GM23338 (cell line): ENCODE measurements around the gene CBLIF. TPM values are rescaled to one million over a fixed set of nuclear protein-coding genes. Genes with fewer than 3 reads are reported as not detected.
A peak's percentile ranks its signal among the peaks of the same experiment; 100 is the strongest.

Experiments used
- ATAC-seq: fragments of 200-7000 bp; cut with Tn5 transposase; 3 replicates; pipeline ENCODE4 v1.9.1; 2020
- DNase-seq: peaks from one replicate; pipeline ENCODE4 v3.0.0-alpha.2; 2015; ENCODE audit warnings: low spot score
- H2AFZ ChIP-seq: fragments of 200-600 bp; sonication (generic); 2 replicates; pipeline ENCODE4 v1.8.0; 2016; ENCODE audit warnings: antibody characterized with exemption, mild to moderate bottlenecking, moderate library complexity
- H3F3A ChIP-seq: fragments of 200-600 bp; sonication (generic); replicated peaks from 2 replicates; pipeline ENCODE4 v1.8.0; 2017; ENCODE audit warnings: antibody characterized with exemption, mixed run types, low read depth
- H3K27ac ChIP-seq: fragments of 200-600 bp; sonication (generic); 2 replicates; pipeline ENCODE4 v1.6.1; 2016; ENCODE audit warnings: low read depth
- H3K27me3 ChIP-seq: fragments of 200-600 bp; sonication (generic); 2 replicates; pipeline ENCODE4 v1.8.0; 2016; ENCODE audit warnings: mild to moderate bottlenecking, mixed run types, moderate library complexity; ENCODE audit not compliant: insufficient read depth
- H3K36me3 ChIP-seq: fragments of 200-600 bp; sonication (generic); 2 replicates; pipeline ENCODE4 v1.8.0; 2016; ENCODE audit warnings: mild to moderate bottlenecking; ENCODE audit not compliant: insufficient read depth
- H3K4me1 ChIP-seq: fragments of 200-600 bp; sonication (generic); 2 replicates; pipeline ENCODE4 v1.8.0; 2016; ENCODE audit warnings: mild to moderate bottlenecking, moderate library complexity; ENCODE audit not compliant: insufficient read depth
- H3K4me2 ChIP-seq: fragments of 200-600 bp; sonication (generic); 2 replicates; pipeline ENCODE4 v1.7.1; 2017; ENCODE audit warnings: mixed run types
- H3K4me3 ChIP-seq: fragments of 200-600 bp; sonication (generic); 2 replicates; pipeline ENCODE4 v1.6.1; 2016; ENCODE audit warnings: mixed run types
- H3K79me2 ChIP-seq: fragments of 200-600 bp; sonication (generic); replicated peaks from 2 replicates; pipeline ENCODE4 v1.8.0; 2017; ENCODE audit warnings: mild to moderate bottlenecking; ENCODE audit not compliant: insufficient read depth
- H3K9me2 ChIP-seq: fragments of 200-600 bp; sonication (generic); 2 replicates; pipeline ENCODE4 v1.8.0; 2017; ENCODE audit not compliant: insufficient read depth
- H4K20me1 ChIP-seq: fragments of 200-600 bp; sonication (generic); replicated peaks from 2 replicates; pipeline ENCODE4 v1.8.0; 2017; ENCODE audit warnings: mild to moderate bottlenecking; ENCODE audit not compliant: insufficient read depth
- H3K27ac Mint-ChIP-seq: 2 replicates; pipeline ENCODE4 v1.8.0; 2020; ENCODE audit warnings: inconsistent platforms, mild to moderate bottlenecking, moderate library complexity, mixed read lengths
- H3K27me3 Mint-ChIP-seq: 3 replicates; pipeline ENCODE4 v1.8.0; 2022; ENCODE audit warnings: low read depth, mild to moderate bottlenecking, moderate library complexity, mixed read lengths, inconsistent platforms; ENCODE audit not compliant: insufficient read depth, poor library complexity
- H3K36me3 Mint-ChIP-seq: 3 replicates; pipeline ENCODE4 v1.8.0; 2021; ENCODE audit warnings: low read depth, mild to moderate bottlenecking, inconsistent platforms, moderate library complexity, mixed read lengths
- H3K4me1 Mint-ChIP-seq: 3 replicates; pipeline ENCODE4 v1.8.0; 2020; ENCODE audit warnings: mild to moderate bottlenecking, inconsistent platforms, mixed read lengths
- H3K4me3 Mint-ChIP-seq: 3 replicates; pipeline ENCODE4 v1.8.0; 2021; ENCODE audit warnings: moderate library complexity, mild to moderate bottlenecking, inconsistent platforms, mixed read lengths
- H3K9me3 Mint-ChIP-seq: 3 replicates; pipeline ENCODE4 v1.8.0; 2020; ENCODE audit warnings: moderate library complexity, mild to moderate bottlenecking, inconsistent platforms, mixed read lengths
- CREB1 ChIP-seq: fragments of 250-450 bp; sonication (Bioruptor Pico); IDR thresholded peaks from 2 replicates; pipeline ENCODE4 v1.5.0; 2020; ENCODE audit warnings: low read depth, mild to moderate bottlenecking, moderate library complexity
- EZH2phosphoT487 ChIP-seq: fragments of 200-600 bp; sonication (generic); IDR thresholded peaks from one replicate; pipeline ENCODE4 v1.8.1; 2018; ENCODE audit warnings: antibody characterized with exemption; ENCODE audit not compliant: unreplicated experiment
- JUNB ChIP-seq: IDR thresholded peaks from one replicate; pipeline ENCODE4 v1.6.1; 2016; ENCODE audit warnings: antibody characterized with exemption; ENCODE audit not compliant: unreplicated experiment
- NANOG ChIP-seq: IDR thresholded peaks from 2 replicates; pipeline ENCODE4 v1.6.1; 2016; ENCODE audit warnings: antibody characterized with exemption, borderline replicate concordance
- REST ChIP-seq: IDR thresholded peaks from one replicate; pipeline ENCODE4 v1.6.1; 2018; ENCODE audit warnings: antibody characterized with exemption; ENCODE audit not compliant: unreplicated experiment
- STAT1 ChIP-seq: IDR thresholded peaks from one replicate; pipeline ENCODE4 v1.6.1; 2016; ENCODE audit warnings: antibody characterized with exemption; ENCODE audit not compliant: unreplicated experiment
- ZNF114 ChIP-seq: fragments of 250-450 bp; sonication (Bioruptor Pico); IDR thresholded peaks from 2 replicates; pipeline ENCODE4 v1.5.0; 2020; ENCODE audit warnings: mild to moderate bottlenecking, moderate library complexity
- ZNF331 ChIP-seq: fragments of 250-450 bp; sonication (Bioruptor Pico); IDR thresholded peaks from 2 replicates; pipeline ENCODE4 v1.5.0; 2020; ENCODE audit warnings: low read depth, mild to moderate bottlenecking, moderate library complexity
- ZNF462 ChIP-seq: fragments of 250-450 bp; sonication (Bioruptor Pico); IDR thresholded peaks from 2 replicates; pipeline ENCODE4 v1.5.0; 2020; ENCODE audit warnings: mild to moderate bottlenecking, moderate library complexity
- polyA plus RNA-seq: library from polyadenylated mRNA; unstranded; fragments of >200 nt; fragmentation: Nextera tagmentation; extraction: Ambion mirVana; gene quantifications from 2 replicates; pipeline ENCODE4 v1.2.1, GENCODE V29; 2016
- total RNA-seq: library from RNA; depleted of rRNA; stranded (reverse); fragments of >200 nt; shearing (Covaris generic); gene quantifications from 2 replicates; pipeline ENCODE4 v1.2.3, GENCODE V29; 2014

Gene CBLIF
- total and polyA plus RNA-seq, 2 experiments from 2014 or later, result not detected

GRCh38 chr11:59812220-59812619 is 33.1 kb downstream of the CBLIF start:
- H3K36me3 Mint-ChIP-seq, result peaks cover 32% of the 10 kb centered on the region
- H3K27ac ChIP-seq, result no peak overlapping the region
- H3K4me3 Mint-ChIP-seq, result no peak overlapping the region
- H3K27me3 ChIP-seq, result no peaks in the 10 kb centered on the region
- H2AFZ ChIP-seq, result no peak overlapping the region
- H3K36me3 ChIP-seq, result peaks cover 16% of the 10 kb centered on the region; the same call in 1 of the 2 replicates
- H3K79me2 ChIP-seq, result peaks cover 16% of the 10 kb centered on the region
- peaks cover 48% of the 10 kb centered on the region for H3K4me1 ChIP-seq
- H3K9me2 ChIP-seq, result no peaks in the 10 kb centered on the region
- peaks cover 47% of the 10 kb centered on the region for H3K4me1 Mint-ChIP-seq
- H3K27me3 Mint-ChIP-seq, result peaks cover 7% of the 10 kb centered on the region
- peak overlapping the region; percentile 70; the same call in 1 of the 2 replicates for H3K27ac Mint-ChIP-seq
- H3F3A ChIP-seq, result no peaks in the 10 kb centered on the region
- TF ChIP-seq REST, result no peak
- DNase-seq, result no peak
- H4K20me1 ChIP-seq, result no peaks in the 10 kb centered on the region
- H3K4me3 ChIP-seq, result no peak overlapping the region
- no peak overlapping the region for H3K4me2 ChIP-seq
- no peaks in the 10 kb centered on the region for H3K9me3 Mint-ChIP-seq
- no peak for ATAC-seq

GRCh38 chr11:59810911-59811259 is 34.4 kb downstream of the CBLIF start:
- Histone ChIP-seq H3K27ac (peak overlapping the region; percentile 67), H2AFZ (peak overlapping the region; percentile 28; the same call in 1 of the 2 replicates), H3K4me1 (peaks cover 35% of the 10 kb centered on the region), H3F3A (no peaks in the 10 kb centered on the region), H4K20me1 (no peaks in the 10 kb centered on the region), H3K79me2 (peaks cover 16% of the 10 kb centered on the region), H3K36me3 (peaks cover 28% of the 10 kb centered on the region), H3K9me2 (no peaks in the 10 kb centered on the region), H3K27me3 (no peaks in the 10 kb centered on the region), H3K4me2 (peak overlapping the region; percentile 92), H3K4me3 (peak overlapping the region; percentile 96)
- DNase-seq (no peak), ATAC-seq (no peak)
- H3K27me3 Mint-ChIP-seq, result peaks cover 9% of the 10 kb centered on the region
- H3K36me3 Mint-ChIP-seq, result peaks cover 44% of the 10 kb centered on the region
- peaks cover 34% of the 10 kb centered on the region for H3K4me1 Mint-ChIP-seq
- H3K27ac Mint-ChIP-seq, result peak overlapping the region; percentile 98
- peak overlapping the region; percentile 96 for H3K4me3 Mint-ChIP-seq
- H3K9me3 Mint-ChIP-seq, result no peaks in the 10 kb centered on the region
- TF ChIP-seq CREB1 (CRISPR knock-in tag), result no peak
- TF ChIP-seq STAT1, result no peak
- no peak for TF ChIP-seq ZNF114
- TF ChIP-seq NANOG, result no peak
- TF ChIP-seq REST, result no peak
- TF ChIP-seq ZNF462, result no peak
- TF ChIP-seq JUNB, result no peak
- TF ChIP-seq EZH2phosphoT487, result no peak
- no peak for TF ChIP-seq ZNF331 (CRISPR knock-in tag)
